NCI-H774 (cell line): ENCODE data around the gene EVC2.

ENCODE experiments used
- DNase-seq: peaks from one replicate; lab custom pipeline; 2025; lab: John Stamatoyannopoulos, UW

The EVC2 gene, protein sequence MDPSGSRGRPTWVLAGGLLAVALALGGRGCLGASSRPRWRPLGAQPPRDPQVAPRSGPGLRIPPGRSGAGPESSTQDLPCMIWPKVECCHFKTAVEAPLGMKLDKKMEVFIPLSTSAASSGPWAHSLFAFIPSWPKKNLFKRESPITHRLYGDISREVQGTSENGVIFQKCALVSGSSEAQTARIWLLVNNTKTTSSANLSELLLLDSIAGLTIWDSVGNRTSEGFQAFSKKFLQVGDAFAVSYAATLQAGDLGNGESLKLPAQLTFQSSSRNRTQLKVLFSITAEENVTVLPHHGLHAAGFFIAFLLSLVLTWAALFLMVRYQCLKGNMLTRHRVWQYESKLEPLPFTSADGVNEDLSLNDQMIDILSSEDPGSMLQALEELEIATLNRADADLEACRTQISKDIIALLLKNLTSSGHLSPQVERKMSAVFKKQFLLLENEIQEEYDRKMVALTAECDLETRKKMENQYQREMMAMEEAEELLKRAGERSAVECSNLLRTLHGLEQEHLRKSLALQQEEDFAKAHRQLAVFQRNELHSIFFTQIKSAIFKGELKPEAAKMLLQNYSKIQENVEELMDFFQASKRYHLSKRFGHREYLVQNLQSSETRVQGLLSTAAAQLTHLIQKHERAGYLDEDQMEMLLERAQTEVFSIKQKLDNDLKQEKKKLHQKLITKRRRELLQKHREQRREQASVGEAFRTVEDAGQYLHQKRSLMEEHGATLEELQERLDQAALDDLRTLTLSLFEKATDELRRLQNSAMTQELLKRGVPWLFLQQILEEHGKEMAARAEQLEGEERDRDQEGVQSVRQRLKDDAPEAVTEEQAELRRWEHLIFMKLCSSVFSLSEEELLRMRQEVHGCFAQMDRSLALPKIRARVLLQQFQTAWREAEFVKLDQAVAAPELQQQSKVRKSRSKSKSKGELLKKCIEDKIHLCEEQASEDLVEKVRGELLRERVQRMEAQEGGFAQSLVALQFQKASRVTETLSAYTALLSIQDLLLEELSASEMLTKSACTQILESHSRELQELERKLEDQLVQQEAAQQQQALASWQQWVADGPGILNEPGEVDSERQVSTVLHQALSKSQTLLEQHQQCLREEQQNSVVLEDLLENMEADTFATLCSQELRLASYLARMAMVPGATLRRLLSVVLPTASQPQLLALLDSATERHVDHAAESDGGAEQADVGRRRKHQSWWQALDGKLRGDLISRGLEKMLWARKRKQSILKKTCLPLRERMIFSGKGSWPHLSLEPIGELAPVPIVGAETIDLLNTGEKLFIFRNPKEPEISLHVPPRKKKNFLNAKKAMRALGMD

DNA sequence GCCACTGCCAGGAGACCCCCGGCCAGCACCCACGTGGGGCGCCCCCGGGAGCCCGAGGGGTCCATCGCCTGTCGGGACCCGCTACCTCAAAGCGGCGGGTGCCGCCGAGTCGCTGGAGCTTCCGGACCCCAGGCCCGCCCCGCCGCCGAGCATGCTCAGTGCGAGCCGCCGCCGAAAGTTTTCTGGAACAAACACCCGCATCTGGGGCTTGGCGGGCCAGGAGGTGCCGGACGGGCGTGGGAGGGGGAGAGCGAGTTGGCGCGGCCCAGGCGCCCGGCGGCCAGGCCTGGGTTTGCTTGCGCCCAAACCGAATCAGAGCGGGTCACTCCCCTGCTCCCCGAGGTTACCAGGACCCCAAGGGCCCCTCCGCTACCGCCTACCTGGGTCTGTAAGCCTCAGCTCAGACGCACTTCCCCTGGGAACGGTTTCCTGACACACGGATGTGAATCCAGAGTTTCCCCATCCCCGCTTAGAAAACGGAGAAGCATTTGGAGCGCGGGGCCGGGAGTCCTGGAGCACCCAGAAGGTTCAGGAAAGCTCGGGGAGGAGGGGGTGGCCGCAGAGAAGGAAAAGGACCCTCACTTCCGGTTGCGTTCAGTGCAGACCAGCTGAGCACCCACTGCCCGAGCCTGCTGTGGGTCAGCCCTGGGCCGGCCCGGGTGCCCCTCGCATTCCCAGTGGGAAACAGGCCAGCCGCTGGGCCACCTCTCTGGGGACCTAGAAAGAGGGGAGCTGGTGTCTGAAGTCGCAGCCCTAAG lies at the start of gene EVC2:
TSS of gene EVC2 (minus strand) at position 111 of the 758 bp plus-strand sequence. CDS start at position 65, 46 bp downstream.
- no peak for DNase-seq

GRCh38 chr4:5757954-5758353 lies 49.6 kb upstream of the EVC2 start:
- DNase-seq: no peak

GRCh38 chr4:5757536-5757935 lies 49.2 kb upstream of the EVC2 start:
- DNase-seq: no peak

DNA sequence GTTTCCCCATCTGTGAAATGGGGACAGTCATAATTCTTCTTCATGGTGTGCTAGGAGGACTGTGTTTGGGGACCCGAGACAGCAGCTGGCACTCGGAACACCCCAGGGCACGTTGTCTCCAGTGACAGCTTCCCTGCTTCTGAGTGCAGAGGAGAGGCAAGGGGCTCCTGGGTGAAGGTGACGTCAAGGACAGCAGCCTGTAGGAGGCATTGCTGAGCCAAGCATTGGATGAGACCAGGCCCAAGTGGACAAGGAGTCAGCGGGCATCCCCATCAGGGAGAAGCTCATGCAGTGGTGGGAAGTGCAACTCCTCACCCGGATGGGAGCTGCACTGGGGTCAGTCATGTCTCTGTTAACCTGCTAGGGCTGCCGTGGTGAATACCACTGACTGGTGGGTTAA lies 48.7 kb upstream of the EVC2 start:
- no peak for DNase-seq

DNA sequence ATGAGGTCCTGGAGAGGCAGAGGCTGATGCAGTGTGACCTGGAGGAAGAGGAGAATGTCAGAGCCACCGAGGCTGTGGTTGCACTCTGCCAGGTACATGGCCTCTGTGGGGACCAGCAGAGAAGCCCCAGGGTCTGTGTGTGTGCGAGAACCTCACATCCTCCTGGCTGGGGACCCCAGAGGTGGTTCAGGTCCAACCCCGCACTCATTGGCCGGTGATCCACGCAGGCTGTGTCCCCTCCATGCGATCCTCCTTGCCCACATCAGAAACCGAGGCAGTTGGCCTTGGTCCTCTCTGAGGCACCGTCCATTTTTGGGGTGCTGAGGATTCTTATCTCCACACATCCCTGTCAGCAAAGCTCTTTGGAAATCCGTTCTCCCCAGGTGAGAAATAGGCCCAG lies 47.9 kb upstream of the EVC2 start:
- DNase-seq: no peak

GRCh38 chr4:5755679-5756078 lies 47.3 kb upstream of the EVC2 start:
- no peak for DNase-seq

GRCh38 chr4:5755161-5755560 lies 46.8 kb upstream of the EVC2 start:
- no peak for DNase-seq

GRCh38 chr4:5754529-5754881 lies 46.1 kb upstream of the EVC2 start:
- no peak for DNase-seq

DNA sequence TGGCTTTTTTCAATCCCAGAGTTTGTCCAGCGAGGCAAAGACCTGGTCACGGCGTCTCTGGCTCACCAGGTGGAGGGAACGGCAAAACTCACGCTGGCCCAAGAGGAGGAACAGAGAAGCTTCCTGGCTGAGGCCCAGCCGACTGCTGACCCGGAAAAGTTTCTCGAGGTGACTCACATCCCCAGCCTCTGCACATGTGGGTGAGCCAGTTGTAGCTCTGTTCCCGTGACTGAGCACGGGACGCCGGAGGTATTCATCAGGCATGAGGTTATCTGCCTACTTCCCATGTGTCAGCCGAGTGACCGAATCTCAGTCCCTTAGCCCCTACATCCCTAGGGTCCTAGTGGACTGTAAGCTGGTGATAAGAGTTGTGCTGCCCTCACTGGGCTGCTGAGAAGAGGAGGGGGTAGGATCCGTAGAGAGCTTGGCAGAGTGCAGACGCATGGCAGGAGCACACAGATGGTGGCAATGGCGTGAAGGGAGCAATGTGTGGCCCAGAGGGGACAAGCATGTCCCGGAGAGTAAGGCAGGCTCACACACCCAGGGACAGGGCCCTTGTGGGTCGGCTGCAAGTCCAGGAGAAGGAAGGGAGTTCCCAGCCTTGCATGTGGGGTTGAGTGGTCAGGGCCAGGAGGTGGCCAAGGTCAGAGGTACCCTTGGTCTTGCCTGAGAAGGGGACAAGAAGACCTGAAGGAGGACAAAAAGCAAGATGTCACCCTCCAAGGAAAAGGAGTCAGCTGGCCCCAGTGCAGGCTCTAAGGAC lies 45.6 kb upstream of the EVC2 start:
- DNase-seq: no peak

DNA sequence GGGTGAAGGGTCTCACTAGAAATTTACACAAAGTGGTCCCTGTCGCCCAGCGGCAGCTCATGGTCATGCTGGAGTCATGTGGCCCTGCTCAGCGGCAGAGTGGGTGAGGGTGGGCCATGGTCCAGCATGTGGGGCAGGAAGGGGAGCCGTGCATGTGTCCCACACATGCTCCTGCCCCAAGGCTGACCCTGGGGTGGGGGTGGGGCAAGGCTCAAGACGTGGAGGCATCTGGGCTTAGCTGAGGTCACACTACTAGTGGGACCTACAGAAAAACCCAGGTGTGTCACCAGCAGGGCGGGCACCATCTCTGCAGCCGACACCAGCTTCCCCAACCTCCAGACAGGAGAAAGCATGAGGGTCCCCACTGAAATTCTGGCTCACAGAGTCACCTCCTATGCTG lies 45.0 kb upstream of the EVC2 start:
- DNase-seq: no peak

DNA sequence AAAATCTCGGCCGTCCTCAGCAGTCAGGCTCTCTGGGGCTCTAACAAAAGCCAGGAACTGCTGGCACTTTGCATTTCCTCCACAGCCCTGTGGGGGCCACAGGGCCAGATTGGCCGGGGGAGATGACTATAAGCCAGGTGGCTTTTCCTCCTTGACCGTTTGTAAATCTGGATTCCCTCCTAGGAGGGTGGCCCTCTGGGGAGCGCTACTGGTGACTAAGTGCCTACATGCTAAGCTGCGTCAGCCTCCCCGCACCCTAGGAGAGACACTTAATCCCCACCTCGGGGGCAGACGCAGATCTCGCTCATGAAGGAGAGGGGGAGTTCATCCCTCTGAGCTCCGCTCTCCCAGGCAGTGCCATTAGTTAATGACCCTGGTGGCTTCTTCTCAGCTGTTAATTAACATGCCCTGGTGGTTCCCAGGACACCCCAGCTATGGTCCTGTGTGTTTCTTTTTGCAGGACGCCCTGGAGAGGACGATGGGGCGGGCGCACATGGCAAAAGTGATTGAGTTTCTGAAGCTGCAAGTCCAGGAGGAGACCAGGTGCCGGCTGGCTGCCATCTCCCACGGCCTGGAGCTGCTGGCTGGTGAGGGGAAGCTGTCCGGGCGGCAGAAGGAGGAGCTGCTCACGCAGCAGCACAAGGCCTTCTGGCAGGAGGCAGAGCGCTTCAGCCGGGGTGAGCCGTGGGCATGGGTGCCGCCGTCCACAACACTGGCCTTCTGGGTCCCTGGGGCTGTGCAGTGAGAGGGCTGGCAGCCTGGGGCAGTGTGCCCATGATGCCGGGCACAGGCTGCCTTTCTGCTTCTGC lies 44.2 kb upstream of the EVC2 start:
- DNase-seq: no peak

GRCh38 chr4:5751666-5752375 lies 43.5 kb upstream of the EVC2 start:
- no peak for DNase-seq

- no peak for DNase-seq
Observed at GRCh38 chr4:5750946-5751665, 42.7 kb upstream of the EVC2 start.

DNA sequence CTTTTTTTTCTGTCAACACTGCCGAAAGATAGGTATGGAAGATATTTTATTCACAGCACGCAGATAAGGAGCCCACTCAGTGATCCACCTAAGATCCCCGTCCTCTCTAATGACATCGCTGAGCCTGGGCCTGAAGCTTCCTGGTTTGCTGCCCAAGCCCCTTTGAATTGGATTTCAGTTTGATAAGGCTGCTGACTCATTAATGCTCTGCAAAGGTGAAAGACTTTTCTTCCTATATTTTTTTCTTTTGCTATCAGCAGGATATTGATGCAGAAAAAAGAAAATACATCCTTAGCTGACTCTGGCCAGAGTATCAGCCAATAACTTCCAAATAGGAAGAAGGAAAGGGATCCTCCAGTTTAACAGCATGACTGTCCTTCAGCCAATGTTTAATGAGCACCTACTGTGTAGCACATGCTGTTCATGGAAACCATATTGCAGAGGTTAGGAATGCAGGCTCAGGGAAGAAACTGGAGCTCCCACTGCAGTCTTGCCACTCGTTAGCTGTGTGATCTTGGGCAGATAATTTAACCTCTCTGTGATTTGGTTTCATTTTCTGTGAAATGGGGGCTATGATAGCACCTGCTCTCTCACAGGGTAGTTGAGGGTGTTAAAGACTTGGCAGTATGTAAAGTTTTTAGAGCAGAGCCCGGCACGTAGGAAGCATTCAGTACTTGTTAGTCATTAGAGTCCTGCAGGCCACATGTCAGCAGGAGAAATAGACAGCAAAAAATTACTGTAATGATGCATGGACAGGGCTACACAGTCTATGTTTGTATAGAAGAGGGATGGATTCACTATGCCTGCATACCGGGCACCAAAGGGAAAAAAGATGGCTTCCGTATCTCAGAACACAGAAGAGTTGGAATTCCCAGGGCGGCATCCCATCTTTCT lies 41.9 kb upstream of the EVC2 start:
- no peak for DNase-seq

GRCh38 chr4:5749568-5749967 lies 41.2 kb upstream of the EVC2 start:
- no peak for DNase-seq

GRCh38 chr4:5747738-5748375 lies 39.5 kb upstream of the EVC2 start:
- DNase-seq: no peak
